SK-N-SH treated with all-trans-retinoic acid at 6 μM for 48 hours (cell line): ENCODE measurements around the gene DUSP14.
"Not testable (repeated sequence)": the region's sequence is repeated elsewhere in the genome, so short reads cannot be mapped to it uniquely, and the experiment has no call there.

Experiments
- ATAC-seq: fragments of 200-7000 bp; cut with Tn5 transposase; 3 replicates; pipeline ENCODE4 v1.9.1; 2020; ENCODE audit warnings: mild to moderate bottlenecking, moderate library complexity
- ARNTL ChIP-seq: fragments of 450-650 bp; formaldehyde crosslinking; IDR thresholded peaks from 2 replicates; pipeline ENCODE4 v1.5.0; 2020; ENCODE audit warnings: low read depth, mild to moderate bottlenecking, moderate library complexity, borderline replicate concordance
- BACH2 ChIP-seq: fragments of 250-450 bp; sonication (Bioruptor Pico); IDR thresholded peaks from 2 replicates; pipeline ENCODE4 v1.9.0; 2021; ENCODE audit warnings: mild to moderate bottlenecking, borderline replicate concordance
- CSDC2 ChIP-seq: fragments of 250-450 bp; sonication (Bioruptor Pico); IDR thresholded peaks from 2 replicates; pipeline ENCODE4 v1.5.0; 2020; ENCODE audit warnings: mild to moderate bottlenecking, moderate library complexity
- ESRRG ChIP-seq: fragments of 250-450 bp; sonication (Bioruptor Pico); IDR thresholded peaks from 2 replicates; pipeline ENCODE4 v1.6.1; 2021; ENCODE audit warnings: mild to moderate bottlenecking
- GLIS3 ChIP-seq: fragments of 250-450 bp; sonication (Bioruptor Pico); IDR thresholded peaks from 2 replicates; pipeline ENCODE4 v1.5.0; 2020; ENCODE audit warnings: mild to moderate bottlenecking, moderate library complexity
- ISL1 ChIP-seq: fragments of 250-450 bp; sonication (Bioruptor Pico); IDR thresholded peaks from 2 replicates; pipeline ENCODE4 v2.1.2; 2022; ENCODE audit warnings: mild to moderate bottlenecking, moderate library complexity
- OSR1 ChIP-seq: fragments of 250-450 bp; sonication (Bioruptor Pico); IDR thresholded peaks from 2 replicates; pipeline ENCODE4 v1.8.0; 2022; ENCODE audit warnings: moderate library complexity, mild to moderate bottlenecking, inconsistent platforms
- PPARA ChIP-seq: fragments of 250-450 bp; sonication (Bioruptor Pico); IDR thresholded peaks from 2 replicates; pipeline ENCODE4 v1.5.0; 2020; ENCODE audit warnings: mild to moderate bottlenecking, borderline replicate concordance
- RARB ChIP-seq: fragments of 250-450 bp; sonication (Bioruptor Pico); IDR thresholded peaks from 2 replicates; pipeline ENCODE4 v1.8.0; 2021; ENCODE audit warnings: mild to moderate bottlenecking, moderate library complexity
- SNAI2 ChIP-seq: fragments of 250-450 bp; sonication (Bioruptor Pico); IDR thresholded peaks from 2 replicates; pipeline ENCODE4 v1.5.0; 2020; ENCODE audit warnings: mild to moderate bottlenecking, moderate library complexity
- TCF4 ChIP-seq: fragments of 250-450 bp; sonication (Bioruptor Pico); IDR thresholded peaks from 2 replicates; pipeline ENCODE4 v1.8.0; 2021; ENCODE audit warnings: mild to moderate bottlenecking, moderate library complexity, borderline replicate concordance
- TOX ChIP-seq: fragments of 250-450 bp; sonication (Bioruptor Pico); IDR thresholded peaks from 2 replicates; pipeline ENCODE4 v1.8.0; 2021; ENCODE audit warnings: mild to moderate bottlenecking, moderate library complexity, borderline replicate concordance
- ZC3H10 ChIP-seq: fragments of 250-450 bp; sonication (Bioruptor Pico); IDR thresholded peaks from 2 replicates; pipeline ENCODE4 v1.5.1; 2021; ENCODE audit warnings: mild to moderate bottlenecking, moderate library complexity
- ZFP3 ChIP-seq: fragments of 250-450 bp; sonication (Bioruptor Pico); IDR thresholded peaks from 2 replicates; pipeline ENCODE4 v1.5.0; 2020; ENCODE audit warnings: mild to moderate bottlenecking, moderate library complexity
- ZNF565 ChIP-seq: fragments of 450-650 bp; formaldehyde crosslinking; conservative IDR thresholded peaks from 2 replicates; pipeline ENCODE4 v1.5.0; 2020; ENCODE audit warnings: low read depth, mild to moderate bottlenecking, moderate library complexity
- ZNF70 ChIP-seq: fragments of 450-650 bp; formaldehyde crosslinking; IDR thresholded peaks from 2 replicates; pipeline ENCODE4 v1.5.0; 2020; ENCODE audit warnings: mild to moderate bottlenecking, moderate library complexity
- ZNF8 ChIP-seq: fragments of 450-650 bp; formaldehyde crosslinking; IDR thresholded peaks from 2 replicates; pipeline ENCODE4 v1.5.0; 2020; ENCODE audit warnings: mild to moderate bottlenecking, moderate library complexity
- TF ChIP-seq, protein P1 (sequence below): fragments of 250-450 bp; sonication (Bioruptor Pico); IDR thresholded peaks from 2 replicates; pipeline ENCODE4 v1.8.0; 2020; ENCODE audit warnings: mild to moderate bottlenecking, moderate library complexity, borderline replicate concordance
- TF ChIP-seq, protein P2 (sequence below): fragments of 250-450 bp; sonication (Bioruptor Pico); IDR thresholded peaks from 2 replicates; pipeline ENCODE4 v1.8.0; 2021; ENCODE audit warnings: low read depth, mild to moderate bottlenecking, moderate library complexity, borderline replicate concordance
- TF ChIP-seq, protein P3 (sequence below): fragments of 250-450 bp; sonication (Bioruptor Pico); IDR thresholded peaks from 2 replicates; pipeline ENCODE4 v1.5.0; 2020; ENCODE audit warnings: mild to moderate bottlenecking, moderate library complexity
- TF ChIP-seq, protein P4 (sequence below): fragments of 250-450 bp; sonication (Bioruptor Pico); IDR thresholded peaks from 2 replicates; pipeline ENCODE4 v1.5.1; 2021; ENCODE audit warnings: mild to moderate bottlenecking, moderate library complexity

DUSP14 gene, protein sequence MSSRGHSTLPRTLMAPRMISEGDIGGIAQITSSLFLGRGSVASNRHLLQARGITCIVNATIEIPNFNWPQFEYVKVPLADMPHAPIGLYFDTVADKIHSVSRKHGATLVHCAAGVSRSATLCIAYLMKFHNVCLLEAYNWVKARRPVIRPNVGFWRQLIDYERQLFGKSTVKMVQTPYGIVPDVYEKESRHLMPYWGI

DNA sequence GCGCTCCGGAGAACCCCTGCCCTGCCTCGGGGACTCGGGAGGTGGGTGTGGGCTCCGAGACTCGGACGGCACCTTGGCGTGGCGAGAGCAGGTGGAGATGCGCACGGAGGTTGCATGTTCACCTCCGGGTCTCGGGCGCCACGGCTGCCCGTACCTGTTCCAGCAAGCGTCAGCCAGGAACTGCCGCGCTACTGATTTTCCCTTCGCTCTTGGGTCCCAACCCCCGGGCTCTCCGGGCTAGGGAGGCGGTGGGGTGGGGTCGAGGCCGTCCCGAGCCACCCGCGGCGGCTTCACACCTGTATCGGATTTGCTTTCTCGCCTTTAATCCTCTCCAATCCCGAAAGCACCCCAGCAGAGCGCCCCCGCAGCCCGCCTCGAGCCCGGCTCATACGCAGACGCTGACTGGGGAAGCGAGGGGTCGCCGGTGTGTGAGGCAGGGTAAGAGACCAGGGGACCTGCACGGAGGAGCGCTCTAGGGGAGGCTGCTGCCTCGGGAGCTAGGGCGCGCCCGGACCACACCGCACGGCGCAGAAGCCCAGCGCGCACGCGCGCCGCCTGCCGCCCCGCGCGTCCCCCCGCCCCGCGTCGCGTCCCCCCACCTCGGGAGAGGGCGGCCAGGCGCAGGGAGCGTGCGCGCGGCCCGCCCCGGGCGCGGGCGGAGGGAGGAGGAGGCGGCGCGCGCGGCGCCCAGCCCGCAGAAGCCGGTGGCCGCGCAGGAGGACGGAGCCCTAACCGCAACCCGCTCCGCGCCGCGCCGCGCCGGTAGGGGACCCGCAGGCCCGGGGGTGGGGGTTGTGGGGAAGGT is at the start of gene DUSP14:
Gene DUSP14, plus strand, starts transcription at position 695 of the 805 bp plus-strand sequence. CDS start 22,382 bp downstream, outside the sequence.
- peak; percentile 59 for ATAC-seq
- TF ChIP-seq ZNF70 (CRISPR knock-in tag) (no peak), ZFP3 (CRISPR knock-in tag) (no peak), BACH2 (CRISPR knock-in tag) (no peak), ARNTL (CRISPR knock-in tag) (no peak), ZNF565 (CRISPR knock-in tag) (no peak), SNAI2 (CRISPR knock-in tag) (no peak), ZNF8 (CRISPR knock-in tag) (no peak), ESRRG (CRISPR knock-in tag) (no peak), CSDC2 (CRISPR knock-in tag) (no peak), OSR1 (no peak), ZC3H10 (CRISPR knock-in tag) (no peak), PPARA (CRISPR knock-in tag) (no peak), RARB (CRISPR knock-in tag) (no peak), TOX (CRISPR knock-in tag) (no peak)
- TF ChIP-seq, protein P1, sequence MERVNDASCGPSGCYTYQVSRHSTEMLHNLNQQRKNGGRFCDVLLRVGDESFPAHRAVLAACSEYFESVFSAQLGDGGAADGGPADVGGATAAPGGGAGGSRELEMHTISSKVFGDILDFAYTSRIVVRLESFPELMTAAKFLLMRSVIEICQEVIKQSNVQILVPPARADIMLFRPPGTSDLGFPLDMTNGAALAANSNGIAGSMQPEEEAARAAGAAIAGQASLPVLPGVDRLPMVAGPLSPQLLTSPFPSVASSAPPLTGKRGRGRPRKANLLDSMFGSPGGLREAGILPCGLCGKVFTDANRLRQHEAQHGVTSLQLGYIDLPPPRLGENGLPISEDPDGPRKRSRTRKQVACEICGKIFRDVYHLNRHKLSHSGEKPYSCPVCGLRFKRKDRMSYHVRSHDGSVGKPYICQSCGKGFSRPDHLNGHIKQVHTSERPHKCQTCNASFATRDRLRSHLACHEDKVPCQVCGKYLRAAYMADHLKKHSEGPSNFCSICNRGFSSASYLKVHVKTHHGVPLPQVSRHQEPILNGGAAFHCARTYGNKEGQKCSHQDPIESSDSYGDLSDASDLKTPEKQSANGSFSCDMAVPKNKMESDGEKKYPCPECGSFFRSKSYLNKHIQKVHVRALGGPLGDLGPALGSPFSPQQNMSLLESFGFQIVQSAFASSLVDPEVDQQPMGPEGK: no peak
- TF ChIP-seq, protein P2, sequence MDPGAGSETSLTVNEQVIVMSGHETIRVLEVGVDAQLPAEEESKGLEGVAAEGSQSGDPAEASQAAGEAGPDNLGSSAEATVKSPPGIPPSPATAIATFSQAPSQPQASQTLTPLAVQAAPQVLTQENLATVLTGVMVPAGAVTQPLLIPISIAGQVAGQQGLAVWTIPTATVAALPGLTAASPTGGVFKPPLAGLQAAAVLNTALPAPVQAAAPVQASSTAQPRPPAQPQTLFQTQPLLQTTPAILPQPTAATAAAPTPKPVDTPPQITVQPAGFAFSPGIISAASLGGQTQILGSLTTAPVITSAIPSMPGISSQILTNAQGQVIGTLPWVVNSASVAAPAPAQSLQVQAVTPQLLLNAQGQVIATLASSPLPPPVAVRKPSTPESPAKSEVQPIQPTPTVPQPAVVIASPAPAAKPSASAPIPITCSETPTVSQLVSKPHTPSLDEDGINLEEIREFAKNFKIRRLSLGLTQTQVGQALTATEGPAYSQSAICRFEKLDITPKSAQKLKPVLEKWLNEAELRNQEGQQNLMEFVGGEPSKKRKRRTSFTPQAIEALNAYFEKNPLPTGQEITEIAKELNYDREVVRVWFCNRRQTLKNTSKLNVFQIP (CRISPR knock-in tag): no peak

DNA sequence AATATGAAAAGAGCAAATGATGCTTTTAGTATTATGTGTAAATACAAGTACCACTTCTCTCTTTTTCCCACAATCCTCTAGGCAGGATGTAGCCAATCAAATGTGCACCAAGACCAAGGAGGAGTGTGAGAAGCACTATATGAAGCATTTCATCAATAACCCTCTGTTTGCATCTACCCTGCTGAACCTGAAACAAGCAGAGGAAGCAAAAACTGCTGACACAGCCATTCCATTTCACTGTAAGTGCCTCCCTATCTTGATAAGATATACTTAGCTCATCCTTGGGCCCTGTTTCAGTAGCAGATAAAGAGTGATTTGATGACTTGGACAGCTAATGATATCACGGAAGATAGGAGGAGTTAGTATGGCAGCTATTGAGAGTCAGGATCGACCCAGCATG is 49.3 kb upstream of the DUSP14 start:
- no peak for TF ChIP-seq BACH2 (CRISPR knock-in tag)
- no peak for TF ChIP-seq RARB (CRISPR knock-in tag)
- TF ChIP-seq, protein P3, sequence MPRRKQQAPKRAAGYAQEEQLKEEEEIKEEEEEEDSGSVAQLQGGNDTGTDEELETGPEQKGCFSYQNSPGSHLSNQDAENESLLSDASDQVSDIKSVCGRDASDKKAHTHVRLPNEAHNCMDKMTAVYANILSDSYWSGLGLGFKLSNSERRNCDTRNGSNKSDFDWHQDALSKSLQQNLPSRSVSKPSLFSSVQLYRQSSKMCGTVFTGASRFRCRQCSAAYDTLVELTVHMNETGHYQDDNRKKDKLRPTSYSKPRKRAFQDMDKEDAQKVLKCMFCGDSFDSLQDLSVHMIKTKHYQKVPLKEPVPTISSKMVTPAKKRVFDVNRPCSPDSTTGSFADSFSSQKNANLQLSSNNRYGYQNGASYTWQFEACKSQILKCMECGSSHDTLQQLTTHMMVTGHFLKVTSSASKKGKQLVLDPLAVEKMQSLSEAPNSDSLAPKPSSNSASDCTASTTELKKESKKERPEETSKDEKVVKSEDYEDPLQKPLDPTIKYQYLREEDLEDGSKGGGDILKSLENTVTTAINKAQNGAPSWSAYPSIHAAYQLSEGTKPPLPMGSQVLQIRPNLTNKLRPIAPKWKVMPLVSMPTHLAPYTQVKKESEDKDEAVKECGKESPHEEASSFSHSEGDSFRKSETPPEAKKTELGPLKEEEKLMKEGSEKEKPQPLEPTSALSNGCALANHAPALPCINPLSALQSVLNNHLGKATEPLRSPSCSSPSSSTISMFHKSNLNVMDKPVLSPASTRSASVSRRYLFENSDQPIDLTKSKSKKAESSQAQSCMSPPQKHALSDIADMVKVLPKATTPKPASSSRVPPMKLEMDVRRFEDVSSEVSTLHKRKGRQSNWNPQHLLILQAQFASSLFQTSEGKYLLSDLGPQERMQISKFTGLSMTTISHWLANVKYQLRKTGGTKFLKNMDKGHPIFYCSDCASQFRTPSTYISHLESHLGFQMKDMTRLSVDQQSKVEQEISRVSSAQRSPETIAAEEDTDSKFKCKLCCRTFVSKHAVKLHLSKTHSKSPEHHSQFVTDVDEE: no peak
- no peak for TF ChIP-seq ISL1 (CRISPR knock-in tag)
- no peak for TF ChIP-seq GLIS3 (CRISPR knock-in tag)
- no peak for TF ChIP-seq PPARA (CRISPR knock-in tag)
- no peak for TF ChIP-seq SNAI2 (CRISPR knock-in tag)
- TF ChIP-seq TCF4 (CRISPR knock-in tag): no peak
- TF ChIP-seq OSR1: no peak
- TF ChIP-seq TOX (CRISPR knock-in tag): no peak
- TF ChIP-seq, protein P4, sequence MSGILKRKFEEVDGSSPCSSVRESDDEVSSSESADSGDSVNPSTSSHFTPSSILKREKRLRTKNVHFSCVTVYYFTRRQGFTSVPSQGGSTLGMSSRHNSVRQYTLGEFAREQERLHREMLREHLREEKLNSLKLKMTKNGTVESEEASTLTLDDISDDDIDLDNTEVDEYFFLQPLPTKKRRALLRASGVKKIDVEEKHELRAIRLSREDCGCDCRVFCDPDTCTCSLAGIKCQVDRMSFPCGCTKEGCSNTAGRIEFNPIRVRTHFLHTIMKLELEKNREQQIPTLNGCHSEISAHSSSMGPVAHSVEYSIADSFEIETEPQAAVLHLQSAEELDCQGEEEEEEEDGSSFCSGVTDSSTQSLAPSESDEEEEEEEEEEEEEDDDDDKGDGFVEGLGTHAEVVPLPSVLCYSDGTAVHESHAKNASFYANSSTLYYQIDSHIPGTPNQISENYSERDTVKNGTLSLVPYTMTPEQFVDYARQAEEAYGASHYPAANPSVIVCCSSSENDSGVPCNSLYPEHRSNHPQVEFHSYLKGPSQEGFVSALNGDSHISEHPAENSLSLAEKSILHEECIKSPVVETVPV (CRISPR knock-in tag): no peak
- TF ChIP-seq, protein P1: no peak
- no peak for TF ChIP-seq ZNF565 (CRISPR knock-in tag)
- ATAC-seq: no peak

DNA sequence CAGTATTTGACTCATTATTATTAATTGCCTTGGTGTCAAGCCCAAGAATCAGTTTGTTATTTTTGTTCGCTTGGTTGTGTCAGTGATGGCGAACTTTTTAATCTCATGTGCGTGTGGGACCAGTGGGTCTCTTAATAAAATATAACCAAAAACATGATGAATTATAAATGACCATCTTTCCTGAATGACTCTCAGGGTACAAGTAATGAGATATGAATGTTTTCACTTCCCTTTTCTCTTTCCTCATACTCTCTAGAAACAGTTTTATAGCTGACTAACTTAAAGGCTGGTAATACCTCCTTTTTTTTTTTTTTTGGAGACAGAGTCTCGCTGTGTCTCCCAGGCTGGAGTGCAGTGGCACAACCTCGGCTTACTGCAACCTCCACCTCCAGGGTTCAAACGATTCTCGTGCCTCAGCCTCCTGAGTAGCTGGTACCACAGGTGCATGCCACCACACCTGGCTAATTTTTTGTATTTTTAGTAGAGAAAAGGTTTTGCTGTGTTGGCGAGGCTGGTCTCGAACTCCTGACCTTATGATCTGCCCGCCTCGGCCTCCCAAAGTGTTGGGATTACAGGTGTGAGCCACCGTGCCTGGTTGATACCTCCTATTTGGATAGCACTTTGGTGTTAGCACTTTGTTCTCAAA is 48.2 kb upstream of the DUSP14 start:
- ATAC-seq: not testable (repeated sequence)
